Trophoblast cell (in vitro differentiated cells and primary cell): ENCODE results near the gene ANKK1.

ENCODE experiments used
- DNase-seq, 2 donors: peaks; one replicate each; pipeline ENCODE4 v3.0.0-alpha.2; 2016
- H2AFZ ChIP-seq: 2 replicates; pipeline ENCODE4 v1.6.1; 2013; ENCODE audit warnings: low read length, moderate library complexity, mild to moderate bottlenecking; ENCODE audit not compliant: insufficient read depth, poor library complexity
- H2AK5ac ChIP-seq: 2 replicates; pipeline ENCODE4 v1.6.1; 2013; ENCODE audit warnings: mild to moderate bottlenecking, low read length
- H2BK120ac ChIP-seq: 2 replicates; pipeline ENCODE4 v1.6.1; 2013; ENCODE audit warnings: low read length, mild to moderate bottlenecking, moderate library complexity; ENCODE audit not compliant: insufficient read depth, poor library complexity
- H2BK12ac ChIP-seq: 2 replicates; pipeline ENCODE4 v1.6.1; 2013; ENCODE audit warnings: mild to moderate bottlenecking, low read length, moderate library complexity
- H2BK5ac ChIP-seq: 2 replicates; pipeline ENCODE4 v1.6.1; 2013; ENCODE audit warnings: low read length, low read depth, moderate library complexity, mild to moderate bottlenecking; ENCODE audit not compliant: poor library complexity
- H3K14ac ChIP-seq: 2 replicates; pipeline ENCODE4 v1.6.1; 2013; ENCODE audit warnings: mild to moderate bottlenecking, low read length
- H3K18ac ChIP-seq: 2 replicates; pipeline ENCODE4 v1.6.1; 2013; ENCODE audit warnings: mild to moderate bottlenecking, low read length
- H3K23ac ChIP-seq: 2 replicates; pipeline ENCODE4 v1.6.1; 2013; ENCODE audit warnings: low read length
- H3K27ac ChIP-seq: 2 replicates; pipeline ENCODE4 v1.5.1; 2013; ENCODE audit warnings: low read depth, mild to moderate bottlenecking, inconsistent platforms, low read length, moderate library complexity
- H3K27me3 ChIP-seq: 2 replicates; pipeline ENCODE4 v1.6.1; 2013; ENCODE audit warnings: inconsistent platforms, mild to moderate bottlenecking, low read length, moderate library complexity; ENCODE audit not compliant: insufficient read depth
- H3K36me3 ChIP-seq, 2 experiments: 1 replicate in 1 of 2; 2 replicates in 1 of 2; pipeline ENCODE4 v1.6.1; 2013; ENCODE audit warnings: low read length in 2 of 2, mild to moderate bottlenecking in 2 of 2, moderate library complexity in 1 of 2; ENCODE audit not compliant: insufficient read depth in 2 of 2, control insufficient read depth in 1 of 2
- H3K4ac ChIP-seq: 2 replicates; pipeline ENCODE4 v1.6.1; 2013; ENCODE audit warnings: low read depth, mild to moderate bottlenecking, low read length, moderate library complexity
- H3K4me1 ChIP-seq, 2 experiments: 1 replicate in 1 of 2; 2 replicates in 1 of 2; pipeline ENCODE4 v1.6.1; 2013; ENCODE audit warnings: low read length in 2 of 2, mild to moderate bottlenecking in 2 of 2, moderate library complexity in 1 of 2; ENCODE audit not compliant: insufficient read depth in 2 of 2, control insufficient read depth in 1 of 2
- H3K4me2 ChIP-seq: 2 replicates; pipeline ENCODE4 v1.6.1; 2013; ENCODE audit warnings: inconsistent platforms, mild to moderate bottlenecking, low read length, moderate library complexity
- H3K4me3 ChIP-seq: 2 replicates; pipeline ENCODE4 v1.5.1; 2013; ENCODE audit warnings: mild to moderate bottlenecking, low read depth, low read length, inconsistent platforms
- H3K79me1 ChIP-seq: one replicate; pipeline ENCODE4 v1.6.1; 2013; ENCODE audit warnings: low read length
- H3K79me2 ChIP-seq: 2 replicates; pipeline ENCODE4 v1.6.1; 2013; ENCODE audit warnings: low read length, mild to moderate bottlenecking; ENCODE audit not compliant: control insufficient read depth, insufficient read depth, poor library complexity
- H3K9ac ChIP-seq: 2 replicates; pipeline ENCODE4 v1.6.1; 2013; ENCODE audit warnings: mild to moderate bottlenecking, low read length
- H3K9me3 ChIP-seq: 2 replicates; pipeline ENCODE4 v1.6.1; 2013; ENCODE audit warnings: low read depth, mild to moderate bottlenecking, control low read depth, inconsistent platforms, low read length; ENCODE audit not compliant: insufficient read depth
- H4K12ac ChIP-seq: 2 replicates; pipeline ENCODE4 v1.6.1; 2013; ENCODE audit warnings: low read depth, mild to moderate bottlenecking, low read length, moderate library complexity
- H4K8ac ChIP-seq: 2 replicates; pipeline ENCODE4 v1.6.1; 2013; ENCODE audit warnings: low read depth, mild to moderate bottlenecking, low read length, moderate library complexity
- H4K91ac ChIP-seq: one replicate; pipeline ENCODE4 v1.6.1; 2013; ENCODE audit warnings: low read depth, mild to moderate bottlenecking, low read length, moderate library complexity
- WGBS: extraction: QIAGEN DNeasy Blood & Tissue Kit; methylation state at CpG from one replicate; pipeline ENCODE4 v1.1.7; 2013; ENCODE audit warnings: missing lambda C conversion rate; ENCODE audit not compliant: insufficient read length, insufficient coverage; ENCODE audit errors: extremely low coverage; 5-methylcytosine and 5-hydroxymethylcytosine counted together

The ANKK1 gene

DNA sequence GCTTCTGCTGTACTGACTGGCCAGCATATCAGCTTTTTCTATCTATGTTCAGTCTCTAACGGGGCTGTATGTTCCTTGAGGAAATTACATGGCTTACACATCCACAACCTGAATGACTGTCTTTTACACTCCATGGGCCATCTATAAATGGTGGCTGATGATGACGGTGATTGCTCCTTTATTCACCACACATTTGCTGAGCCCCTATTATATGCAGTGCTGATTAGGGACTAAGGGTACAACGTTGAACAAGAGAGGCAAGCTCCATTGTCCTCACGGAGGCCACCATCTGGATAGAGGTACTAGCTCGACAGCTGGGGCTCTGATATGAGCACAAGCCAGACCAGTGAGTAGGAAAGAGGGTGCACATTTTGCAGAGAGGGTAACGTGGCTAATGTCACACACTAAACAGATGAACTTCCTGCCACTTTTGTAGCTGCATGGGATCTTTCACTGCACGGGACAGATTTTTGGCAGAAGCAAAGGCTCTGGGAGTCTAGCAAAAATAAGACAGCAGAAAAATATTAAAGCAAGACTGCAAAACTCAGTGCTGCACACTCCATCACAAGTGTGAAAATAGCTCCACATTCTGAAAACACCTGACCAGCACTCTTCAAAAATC is 57.0 kb downstream of the ANKK1 start:
- no peak overlapping the region for H3K27ac ChIP-seq
- peak overlapping the region; percentile 1 for H2BK12ac ChIP-seq
- H2BK5ac ChIP-seq: no peak overlapping the region
- H4K91ac ChIP-seq: no peak overlapping the region
- H3K4ac ChIP-seq: no peak overlapping the region
- peaks cover 2% of the 10 kb centered on the region for H3K9me3 ChIP-seq
- no peak for DNase-seq
- H3K27me3 ChIP-seq: no peaks in the 10 kb centered on the region
- no peak overlapping the region for H2AK5ac ChIP-seq
- no peak overlapping the region for H3K23ac ChIP-seq
- H3K4me3 ChIP-seq: no peak overlapping the region
- no peak overlapping the region for H3K9ac ChIP-seq
- H3K4me2 ChIP-seq: no peak overlapping the region
- peaks cover 30 to 32% of the 10 kb centered on the region in 2 experiments for H3K4me1 ChIP-seq
- no peak overlapping the region for H2AFZ ChIP-seq
- no peak overlapping the region for H3K18ac ChIP-seq
- H3K79me2 ChIP-seq: no peaks in the 10 kb centered on the region
- no peak overlapping the region for H3K14ac ChIP-seq
- peaks cover 27% of the 10 kb centered on the region for H3K79me1 ChIP-seq
- no peak overlapping the region for H4K8ac ChIP-seq
- no peak overlapping the region for H4K12ac ChIP-seq
- no peaks in the 10 kb centered on the region for H3K36me3 ChIP-seq
- WGBS: no CpG with 5 or more reads among the region's 7 CpGs
- H2BK120ac ChIP-seq: no peak overlapping the region

DNA sequence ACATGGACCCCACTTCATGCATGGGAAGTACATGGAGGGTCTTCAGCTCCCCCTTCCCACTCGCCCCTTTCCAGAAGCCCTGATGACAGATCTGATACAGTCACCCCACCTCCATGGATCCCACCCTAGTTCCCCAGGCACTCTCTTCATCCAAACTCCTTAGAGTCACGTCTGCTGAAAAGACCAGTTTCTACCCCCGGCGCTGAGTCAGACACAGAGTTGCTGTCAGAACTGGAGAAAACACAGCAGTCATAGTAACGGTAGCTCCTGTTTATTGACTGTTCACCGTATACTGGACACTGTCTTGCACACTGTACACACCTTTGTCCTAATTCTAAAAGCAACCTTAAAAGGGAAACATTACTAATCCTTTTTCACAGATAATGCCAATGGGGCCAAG is 58.5 kb downstream of the ANKK1 start:
- Histone ChIP-seq H4K12ac (no peak overlapping the region), H3K18ac (peak overlapping the region; percentile 61), H4K91ac (peak overlapping the region; percentile 82), H3K36me3 (no peaks in the 10 kb centered on the region), H3K9ac (no peak overlapping the region), H3K79me1 (peaks cover 27% of the 10 kb centered on the region), H3K14ac (peak overlapping the region; percentile 54), H3K4me3 (no peak overlapping the region), H3K27me3 (no peaks in the 10 kb centered on the region), H3K79me2 (no peaks in the 10 kb centered on the region), H3K4me2 (peak overlapping the region; percentile 30), H3K27ac (peak overlapping the region; percentile 86), H2BK12ac (peak overlapping the region; percentile 78), H3K4ac (no peak overlapping the region), H3K4me1 (peaks cover 30 to 32% of the 10 kb centered on the region in 2 experiments), H2BK120ac (peak overlapping the region; percentile 81), H3K9me3 (peaks cover 2% of the 10 kb centered on the region), H3K23ac (no peak overlapping the region), H4K8ac (peak overlapping the region; percentile 73), H2AFZ (peak overlapping the region; percentile 35), H2AK5ac (no peak overlapping the region), H2BK5ac (peak overlapping the region; percentile 79)
- DNase-seq: no peak
- whole genome bisulfite sequencing: no CpG with 5 or more reads among the region's 6 CpGs

DNA sequence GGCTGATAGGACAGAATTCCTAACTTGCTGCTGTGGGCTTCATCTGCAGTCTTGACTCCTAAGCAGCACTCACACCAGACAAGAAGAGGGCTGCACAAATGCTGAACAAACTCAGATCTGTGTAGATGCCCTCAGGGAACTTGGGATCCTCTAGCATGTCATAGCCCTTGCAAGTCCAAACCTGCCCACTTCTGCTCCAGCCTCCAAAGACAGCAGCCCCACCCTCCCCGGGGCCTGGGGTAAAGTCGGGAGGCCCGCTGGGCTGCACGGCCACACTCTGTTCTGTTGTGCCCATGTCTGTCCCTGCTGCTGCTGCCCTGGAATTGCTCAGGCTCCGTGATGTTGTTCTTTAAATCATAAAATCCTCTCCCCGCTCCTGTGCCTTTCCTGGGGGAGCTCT is 59.4 kb downstream of the ANKK1 start:
- H3K79me2 ChIP-seq: no peaks in the 10 kb centered on the region
- H3K9ac ChIP-seq: no peak overlapping the region
- H4K12ac ChIP-seq: no peak overlapping the region
- H2AFZ ChIP-seq: no peak overlapping the region
- H3K9me3 ChIP-seq: peaks cover 2% of the 10 kb centered on the region
- H4K91ac ChIP-seq: peak overlapping the region; percentile 71
- H2BK120ac ChIP-seq: peak overlapping the region; percentile 44
- H2AK5ac ChIP-seq: no peak overlapping the region
- peaks cover 30 to 32% of the 10 kb centered on the region in 2 experiments for H3K4me1 ChIP-seq
- DNase-seq: peak; percentile 7 to 21
- no peak overlapping the region for H3K4ac ChIP-seq
- no peaks in the 10 kb centered on the region for H3K36me3 ChIP-seq
- H2BK12ac ChIP-seq: peak overlapping the region; percentile 78
- H3K27me3 ChIP-seq: no peaks in the 10 kb centered on the region
- H3K23ac ChIP-seq: no peak overlapping the region
- H4K8ac ChIP-seq: no peak overlapping the region
- no CpG with 5 or more reads among the region's 6 CpGs for WGBS
- H3K4me3 ChIP-seq: no peak overlapping the region
- no peak overlapping the region for H3K4me2 ChIP-seq
- peaks cover 27% of the 10 kb centered on the region for H3K79me1 ChIP-seq
- H3K14ac ChIP-seq: peak overlapping the region; percentile 21
- peak overlapping the region; percentile 77 for H3K27ac ChIP-seq
- H3K18ac ChIP-seq: peak overlapping the region; percentile 43
- peak overlapping the region; percentile 34 for H2BK5ac ChIP-seq

DNA sequence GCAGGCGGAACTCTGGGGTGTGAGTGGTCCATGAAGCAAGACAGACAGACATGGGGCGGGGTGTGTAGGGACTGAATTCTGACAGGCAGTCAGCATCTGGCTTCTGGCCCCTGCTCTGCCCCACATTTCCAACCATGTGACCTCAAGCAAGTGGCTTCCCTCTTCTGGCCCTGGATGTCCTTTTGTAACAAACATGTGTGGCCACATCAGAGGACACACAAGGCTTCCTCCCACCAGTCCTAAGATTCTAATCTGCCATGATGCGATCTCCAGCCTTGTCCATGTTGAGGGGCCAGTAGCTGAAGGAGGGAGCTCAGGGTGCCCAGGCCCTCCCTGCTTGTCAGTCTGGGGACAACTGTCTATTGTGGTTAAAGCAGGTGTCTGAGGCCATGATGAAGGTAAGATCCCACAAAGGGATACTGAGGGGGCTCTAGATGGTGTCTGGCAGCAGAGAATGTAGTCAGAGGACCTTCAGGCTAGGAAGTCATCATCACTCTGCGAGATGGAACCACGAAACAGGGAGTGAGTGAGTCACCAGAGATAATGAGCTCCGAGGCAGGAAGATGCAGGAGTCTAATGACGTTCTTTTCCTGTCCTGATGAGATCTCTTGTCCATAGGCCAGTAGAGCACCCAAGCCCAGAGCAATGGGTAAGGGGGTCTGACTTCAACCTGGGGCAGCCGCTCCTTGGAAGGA is 60.2 kb downstream of the ANKK1 start:
- Histone ChIP-seq H2AFZ (no peak overlapping the region), H2BK12ac (peak overlapping the region; percentile 53), H3K23ac (no peak overlapping the region), H3K27me3 (no peaks in the 10 kb centered on the region), H3K4ac (peak overlapping the region; percentile 13), H3K14ac (peak overlapping the region; percentile 7), H2AK5ac (no peak overlapping the region), H3K9ac (no peak overlapping the region), H4K8ac (peak overlapping the region; percentile 5), H4K12ac (no peak overlapping the region), H3K79me1 (peaks cover 27% of the 10 kb centered on the region), H3K27ac (peak overlapping the region; percentile 77), H3K18ac (peak overlapping the region; percentile 58), H3K36me3 (no peaks in the 10 kb centered on the region), H3K4me1 (peaks cover 32 to 35% of the 10 kb centered on the region in 2 experiments), H3K9me3 (peaks cover 2% of the 10 kb centered on the region), H3K4me3 (no peak overlapping the region), H2BK120ac (peak overlapping the region; percentile 72), H3K4me2 (no peak overlapping the region), H3K79me2 (no peaks in the 10 kb centered on the region), H4K91ac (peak overlapping the region; percentile 33), H2BK5ac (peak overlapping the region; percentile 27)
- WGBS: no CpG with 5 or more reads among the region's 8 CpGs
- DNase-seq: no peak
